Memory B cell (primary cell): ENCODE data around the gene KCNJ16.

Experiments
- ATAC-seq: fragments of 150-1000 bp; cut with Tn5 transposase; 2 replicates; pipeline ENCODE4 v1.10.0; 2021; ENCODE audit warnings: low read depth, mild to moderate bottlenecking, moderate library complexity
- DNase-seq, 2 donors: peaks; one replicate each; pipeline ENCODE4 v3.0.0; 2022; ENCODE audit warnings: low spot score in 2 of 2
- H3K27ac Mint-ChIP-seq: one replicate; pipeline ENCODE4 v1.8.0; 2022; ENCODE audit warnings: mild to moderate bottlenecking, moderate library complexity, mixed read lengths
- H3K27me3 Mint-ChIP-seq: one replicate; pipeline ENCODE4 v1.8.0; 2022; ENCODE audit warnings: mixed read lengths
- H3K36me3 Mint-ChIP-seq: one replicate; pipeline ENCODE4 v1.8.0; 2022; ENCODE audit warnings: mild to moderate bottlenecking, mixed read lengths
- H3K4me1 Mint-ChIP-seq: one replicate; pipeline ENCODE4 v1.8.0; 2022; ENCODE audit warnings: mixed read lengths
- H3K4me3 Mint-ChIP-seq: one replicate; pipeline ENCODE4 v1.8.0; 2022; ENCODE audit warnings: mild to moderate bottlenecking, moderate library complexity, mixed read lengths
- H3K9me3 Mint-ChIP-seq: one replicate; pipeline ENCODE4 v1.8.0; 2022; ENCODE audit warnings: mixed read lengths

Gene KCNJ16

GRCh38 chr17:70116919-70117318 is 41.9 kb downstream of the KCNJ16 start:
- no peak overlapping the region for H3K27ac Mint-ChIP-seq
- no peaks in the 10 kb centered on the region for H3K36me3 Mint-ChIP-seq
- ATAC-seq (no peak), DNase-seq (no peak)
- peaks cover 3% of the 10 kb centered on the region for H3K9me3 Mint-ChIP-seq
- no peak overlapping the region for H3K4me3 Mint-ChIP-seq
- H3K27me3 Mint-ChIP-seq = peaks cover 8% of the 10 kb centered on the region
- H3K4me1 Mint-ChIP-seq = no peaks in the 10 kb centered on the region

- Mint-ChIP-seq H3K27ac (no peak overlapping the region), H3K4me1 (no peaks in the 10 kb centered on the region), H3K27me3 (peaks cover 8% of the 10 kb centered on the region), H3K9me3 (peaks cover 3% of the 10 kb centered on the region), H3K4me3 (no peak overlapping the region), H3K36me3 (no peaks in the 10 kb centered on the region)
- no peak for ATAC-seq
- DNase-seq = no peak
These were observed 44.5 kb downstream of the KCNJ16 start for GRCh38 chr17:70119545-70119944.

- Mint-ChIP-seq H3K27ac (no peak overlapping the region), H3K9me3 (peaks cover 3% of the 10 kb centered on the region), H3K36me3 (no peaks in the 10 kb centered on the region), H3K27me3 (peaks cover 11% of the 10 kb centered on the region), H3K4me1 (no peaks in the 10 kb centered on the region), H3K4me3 (no peak overlapping the region)
- DNase-seq = no peak
- no peak for ATAC-seq
These were observed 45.0 kb downstream of the KCNJ16 start for GRCh38 chr17:70119983-70120382.

DNA sequence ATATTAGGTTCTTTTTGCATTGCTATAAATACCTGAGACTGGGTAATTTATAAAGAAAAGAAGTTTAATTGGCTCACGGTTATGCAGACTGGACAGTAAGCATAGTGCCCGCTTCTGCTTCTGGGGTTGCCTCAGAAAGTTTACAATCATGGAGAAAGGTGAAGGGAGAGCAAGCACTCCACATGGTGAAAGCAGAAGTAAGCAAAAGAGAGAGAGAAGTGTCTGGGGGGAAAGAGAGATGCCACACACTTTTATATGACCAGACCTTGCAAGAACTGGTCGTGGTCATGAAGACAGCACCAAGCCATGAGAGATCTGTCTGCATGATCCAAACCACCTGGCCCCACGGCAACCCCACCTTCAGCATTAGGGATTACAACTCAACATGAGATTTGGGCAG is 45.4 kb downstream of the KCNJ16 start:
- no peak overlapping the region for H3K27ac Mint-ChIP-seq
- no peaks in the 10 kb centered on the region for H3K4me1 Mint-ChIP-seq
- no peak for ATAC-seq
- H3K4me3 Mint-ChIP-seq = no peak overlapping the region
- H3K27me3 Mint-ChIP-seq = peaks cover 11% of the 10 kb centered on the region
- H3K36me3 Mint-ChIP-seq = no peaks in the 10 kb centered on the region
- no peak for DNase-seq
- peaks cover 3% of the 10 kb centered on the region for H3K9me3 Mint-ChIP-seq

DNA sequence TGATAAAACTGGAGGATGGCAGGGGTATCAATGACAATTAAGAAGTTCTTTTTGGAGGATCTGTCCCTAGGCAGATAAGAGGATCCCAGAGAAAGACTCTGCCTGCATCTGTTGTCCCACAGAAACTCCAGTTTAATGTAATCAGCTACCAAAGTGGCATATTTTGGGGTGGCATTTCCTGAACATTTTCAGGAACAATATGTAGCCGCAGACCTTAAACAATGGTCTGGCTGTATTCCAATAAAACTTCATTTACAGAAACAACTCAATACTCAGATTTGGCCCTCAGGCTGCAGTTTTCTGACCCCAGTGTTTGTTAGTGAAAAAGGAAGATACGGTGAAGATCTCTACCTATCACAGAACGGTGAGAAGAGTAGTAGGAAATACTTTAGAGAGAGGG is 46.1 kb downstream of the KCNJ16 start:
- H3K4me1 Mint-ChIP-seq = no peaks in the 10 kb centered on the region
- no peak overlapping the region for H3K4me3 Mint-ChIP-seq
- ATAC-seq (no peak), DNase-seq (no peak)
- peaks cover 3% of the 10 kb centered on the region for H3K9me3 Mint-ChIP-seq
- H3K27me3 Mint-ChIP-seq = peaks cover 11% of the 10 kb centered on the region
- H3K27ac Mint-ChIP-seq = no peak overlapping the region
- no peaks in the 10 kb centered on the region for H3K36me3 Mint-ChIP-seq

DNA sequence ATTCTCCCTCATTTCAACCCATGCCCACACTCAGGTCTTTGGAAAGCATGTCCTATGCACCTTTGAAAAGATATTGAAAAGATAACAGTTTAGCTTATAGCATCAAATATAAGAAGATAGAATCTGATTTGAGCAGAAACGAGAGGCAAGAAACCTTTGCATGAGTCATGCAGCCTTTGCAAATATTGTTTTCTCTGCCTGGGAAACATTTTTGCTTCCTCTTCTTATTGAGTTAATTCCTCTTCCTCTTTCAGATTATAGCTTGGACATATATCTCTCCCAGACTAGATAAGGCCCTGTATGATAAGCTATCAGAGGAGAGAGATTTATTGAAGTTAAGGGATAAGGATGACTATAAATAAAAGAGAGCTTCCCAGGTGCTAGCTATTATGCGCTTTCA is 48.2 kb downstream of the KCNJ16 start:
- H3K9me3 Mint-ChIP-seq = peaks cover 1% of the 10 kb centered on the region
- no peak for ATAC-seq

GRCh38 chr17:70124723-70125122 is 49.7 kb downstream of the KCNJ16 start:
- H3K27me3 Mint-ChIP-seq = peaks cover 6% of the 10 kb centered on the region
- H3K36me3 Mint-ChIP-seq = no peaks in the 10 kb centered on the region
- no peak overlapping the region for H3K4me3 Mint-ChIP-seq
- ATAC-seq (no peak), DNase-seq (no peak)
- H3K4me1 Mint-ChIP-seq = no peaks in the 10 kb centered on the region
- H3K9me3 Mint-ChIP-seq = peaks cover 1% of the 10 kb centered on the region
- H3K27ac Mint-ChIP-seq = no peak overlapping the region

More for the DNA sequence above, 48.2 kb downstream of the KCNJ16 start:
- Mint-ChIP-seq H3K4me1 (no peaks in the 10 kb centered on the region), H3K27me3 (peaks cover 6% of the 10 kb centered on the region), H3K4me3 (no peak overlapping the region), H3K36me3 (no peaks in the 10 kb centered on the region), H3K27ac (no peak overlapping the region)
- DNase-seq = no peak

GRCh38 chr17:70127221-70127873 is 52.3 kb downstream of the KCNJ16 start:
- Mint-ChIP-seq H3K36me3 (no peaks in the 10 kb centered on the region), H3K27ac (no peak overlapping the region), H3K4me3 (no peak overlapping the region), H3K27me3 (peaks cover 3% of the 10 kb centered on the region), H3K4me1 (no peaks in the 10 kb centered on the region), H3K9me3 (no peaks in the 10 kb centered on the region)
- no peak for ATAC-seq
- no peak for DNase-seq

GRCh38 chr17:70128727-70129238 is 53.8 kb downstream of the KCNJ16 start:
- Mint-ChIP-seq H3K27ac (no peak overlapping the region), H3K27me3 (peaks cover 3% of the 10 kb centered on the region), H3K36me3 (no peaks in the 10 kb centered on the region), H3K4me1 (no peaks in the 10 kb centered on the region), H3K9me3 (no peaks in the 10 kb centered on the region), H3K4me3 (no peak overlapping the region)
- ATAC-seq (no peak), DNase-seq (no peak)

DNA sequence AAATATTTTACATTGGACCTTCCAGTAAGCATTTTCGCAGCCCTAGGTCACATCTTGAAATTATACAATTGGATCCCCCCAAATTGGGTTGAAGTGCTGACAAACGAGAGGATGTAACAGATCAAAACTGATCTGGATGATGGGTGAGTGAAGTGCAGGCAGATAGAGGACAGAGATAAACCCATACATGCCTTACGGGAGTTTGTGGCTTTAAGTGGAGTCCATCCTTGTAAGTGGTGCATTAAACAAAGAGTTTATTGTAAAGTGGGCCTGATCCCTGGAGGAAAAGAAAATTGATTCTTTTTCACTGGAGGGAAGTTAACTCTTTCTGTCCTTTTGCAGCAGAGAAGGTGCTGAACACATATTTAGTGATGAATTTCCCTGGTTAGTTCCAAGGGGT is 55.3 kb downstream of the KCNJ16 start:
- ATAC-seq = no peak
- H3K9me3 Mint-ChIP-seq = no peaks in the 10 kb centered on the region
- no peak overlapping the region for H3K4me3 Mint-ChIP-seq
- no peak overlapping the region for H3K27ac Mint-ChIP-seq
- H3K36me3 Mint-ChIP-seq = no peaks in the 10 kb centered on the region
- no peaks in the 10 kb centered on the region for H3K4me1 Mint-ChIP-seq
- H3K27me3 Mint-ChIP-seq = no peaks in the 10 kb centered on the region
- DNase-seq = no peak

GRCh38 chr17:70132505-70132904 is 57.5 kb downstream of the KCNJ16 start:
- Mint-ChIP-seq H3K27ac (no peak overlapping the region), H3K36me3 (no peaks in the 10 kb centered on the region), H3K4me3 (no peak overlapping the region), H3K4me1 (peaks cover 7% of the 10 kb centered on the region), H3K27me3 (no peaks in the 10 kb centered on the region), H3K9me3 (no peaks in the 10 kb centered on the region)
- DNase-seq = no peak
- ATAC-seq = no peak

- peaks cover 1% of the 10 kb centered on the region for H3K27me3 Mint-ChIP-seq
- H3K4me3 Mint-ChIP-seq = no peak overlapping the region
- H3K36me3 Mint-ChIP-seq = no peaks in the 10 kb centered on the region
- H3K4me1 Mint-ChIP-seq = peaks cover 12% of the 10 kb centered on the region
- ATAC-seq (no peak), DNase-seq (no peak)
- H3K9me3 Mint-ChIP-seq = no peaks in the 10 kb centered on the region
- no peak overlapping the region for H3K27ac Mint-ChIP-seq
These were observed 59.0 kb downstream of the KCNJ16 start for GRCh38 chr17:70134042-70134441.

DNA sequence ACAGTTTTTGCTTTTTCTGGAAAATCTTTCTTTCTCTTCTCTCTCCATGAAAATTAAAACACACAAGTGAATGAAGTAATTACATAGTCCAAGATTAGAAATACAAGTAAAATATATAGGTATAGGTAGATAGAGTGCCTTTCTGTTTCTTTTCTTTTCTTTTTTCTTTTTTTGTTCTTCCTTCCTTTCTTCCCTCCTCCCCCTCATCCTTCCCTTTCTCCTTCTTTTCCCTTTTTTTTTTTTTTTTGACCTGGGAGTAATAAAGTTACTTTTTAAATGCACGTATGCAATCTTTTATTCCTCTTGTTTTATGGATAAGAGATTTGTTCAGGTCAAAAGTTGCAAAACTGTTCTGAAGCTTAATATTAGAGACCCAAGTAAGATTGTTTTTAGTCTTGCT is 59.8 kb downstream of the KCNJ16 start:
- no peak overlapping the region for H3K4me3 Mint-ChIP-seq
- no peak for DNase-seq
- H3K9me3 Mint-ChIP-seq = no peaks in the 10 kb centered on the region
- no peaks in the 10 kb centered on the region for H3K36me3 Mint-ChIP-seq
- H3K27me3 Mint-ChIP-seq = peaks cover 1% of the 10 kb centered on the region
- peaks cover 12% of the 10 kb centered on the region for H3K4me1 Mint-ChIP-seq
- no peak overlapping the region for H3K27ac Mint-ChIP-seq
- no peak for ATAC-seq

- H3K27ac Mint-ChIP-seq = no peak overlapping the region
- no peak for ATAC-seq
- no peaks in the 10 kb centered on the region for H3K9me3 Mint-ChIP-seq
- no peak overlapping the region for H3K4me3 Mint-ChIP-seq
- H3K27me3 Mint-ChIP-seq = peaks cover 1% of the 10 kb centered on the region
- DNase-seq = no peak
- no peaks in the 10 kb centered on the region for H3K36me3 Mint-ChIP-seq
- peaks cover 12% of the 10 kb centered on the region for H3K4me1 Mint-ChIP-seq
These were observed 61.1 kb downstream of the KCNJ16 start for GRCh38 chr17:70136131-70136530.
